ENCODE results near the gene NFIA. TPM values are rescaled to one million over a fixed set of nuclear protein-coding genes. Genes with fewer than 3 reads are reported as not detected.

Gene NFIA
- polyA plus RNA-seq, 4 donors, result 12.0 to 62.2 (median 21.4) TPM

GRCh38 chr1:61378494-61379180 lies 296.3 kb downstream of the NFIA start:
- no peak for DNase-seq (ENCODE audit: low read depth in 4 of 4, low spot score in 3 of 4)

- no peak for DNase-seq (ENCODE audit: low read depth in 4 of 4, low spot score in 3 of 4)
These were observed 297.3 kb downstream of the NFIA start for GRCh38 chr1:61379693-61380092.

- no peak for DNase-seq (ENCODE audit: low read depth in 4 of 4, low spot score in 3 of 4)
These were observed 298.2 kb downstream of the NFIA start for GRCh38 chr1:61380561-61380960.

GRCh38 chr1:61386323-61386722 lies 304.0 kb downstream of the NFIA start:
- no peak for DNase-seq (ENCODE audit: low read depth in 4 of 4, low spot score in 3 of 4)

- DNase-seq (ENCODE audit: low read depth in 4 of 4, low spot score in 3 of 4), result no peak
These were observed 304.4 kb downstream of the NFIA start for GRCh38 chr1:61386770-61387169.

- DNase-seq (ENCODE audit: low read depth in 4 of 4, low spot score in 3 of 4), result no peak
These were observed 305.5 kb downstream of the NFIA start for GRCh38 chr1:61387829-61388228.

- no peak for DNase-seq (ENCODE audit: low read depth in 4 of 4, low spot score in 3 of 4)
These were observed 306.2 kb downstream of the NFIA start for GRCh38 chr1:61388566-61388965.

- no peak for DNase-seq (ENCODE audit: low read depth in 4 of 4, low spot score in 3 of 4)
These were observed 307.0 kb downstream of the NFIA start for GRCh38 chr1:61389194-61389925.

GRCh38 chr1:61389926-61390845 lies 307.8 kb downstream of the NFIA start:
- DNase-seq (ENCODE audit: low read depth in 4 of 4, low spot score in 3 of 4), result no peak

- no peak for DNase-seq (ENCODE audit: low read depth in 4 of 4, low spot score in 3 of 4)
These were observed 309.4 kb downstream of the NFIA start for GRCh38 chr1:61391730-61392129.

GRCh38 chr1:61392409-61393242 lies 310.3 kb downstream of the NFIA start:
- no peak for DNase-seq (ENCODE audit: low read depth in 4 of 4, low spot score in 3 of 4)

GRCh38 chr1:61393575-61393974 lies 311.2 kb downstream of the NFIA start:
- DNase-seq (ENCODE audit: low read depth in 4 of 4, low spot score in 3 of 4), result no peak

GRCh38 chr1:61395146-61395800 lies 312.9 kb downstream of the NFIA start:
- DNase-seq (ENCODE audit: low read depth in 4 of 4, low spot score in 3 of 4), result no peak

GRCh38 chr1:61397495-61397894 lies 315.1 kb downstream of the NFIA start:
- no peak for DNase-seq (ENCODE audit: low read depth in 4 of 4, low spot score in 3 of 4)

- DNase-seq (ENCODE audit: low read depth in 4 of 4, low spot score in 3 of 4), result no peak
These were observed 315.6 kb downstream of the NFIA start for GRCh38 chr1:61397935-61398334.

GRCh38 chr1:61399199-61399598 lies 316.8 kb downstream of the NFIA start:
- peak in 1 of 4 donors; percentile 22 for DNase-seq (ENCODE audit: low read depth in 4 of 4, low spot score in 3 of 4)

GRCh38 chr1:61400131-61400770 lies 317.9 kb downstream of the NFIA start:
- peak in 1 of 4 donors; percentile 30 for DNase-seq (ENCODE audit: low read depth in 4 of 4, low spot score in 3 of 4)

- no peak for DNase-seq (ENCODE audit: low read depth in 4 of 4, low spot score in 3 of 4)
These were observed 318.6 kb downstream of the NFIA start for GRCh38 chr1:61400997-61401396.
